OCI-M2 (cell line): Measurements from ENCODE around the gene MCCD1.

Experiments
- DNase-seq: peaks from one replicate; lab custom pipeline; 2025; ENCODE audit not compliant: unreplicated experiment; lab: John Stamatoyannopoulos, UW

Gene MCCD1

DNA sequence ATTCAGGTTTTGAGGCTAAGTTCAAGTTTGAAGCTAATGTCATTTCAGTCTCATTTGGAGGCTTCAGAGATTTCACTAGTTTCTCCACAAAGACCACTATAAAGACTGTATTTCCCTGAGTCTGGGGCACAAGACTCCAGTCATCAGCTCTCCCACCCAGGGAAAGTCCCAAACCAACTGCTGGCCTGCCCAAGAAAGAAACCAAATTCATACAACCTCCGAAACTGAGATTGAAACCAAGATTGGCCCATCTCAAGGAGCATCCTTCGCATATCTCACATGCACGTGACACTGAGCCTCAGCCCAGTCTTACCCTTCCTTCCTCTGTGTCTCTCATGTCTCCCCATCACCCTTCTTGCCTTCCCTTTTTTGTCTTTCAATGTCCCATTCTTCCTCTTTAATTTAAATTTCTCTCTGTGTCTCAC, 39.8 kb downstream of the MCCD1 start:
- no peak for DNase-seq

- DNase-seq: no peak
Measured at GRCh38 chr6:31569861-31570536, 41.2 kb downstream of the MCCD1 start.

DNA sequence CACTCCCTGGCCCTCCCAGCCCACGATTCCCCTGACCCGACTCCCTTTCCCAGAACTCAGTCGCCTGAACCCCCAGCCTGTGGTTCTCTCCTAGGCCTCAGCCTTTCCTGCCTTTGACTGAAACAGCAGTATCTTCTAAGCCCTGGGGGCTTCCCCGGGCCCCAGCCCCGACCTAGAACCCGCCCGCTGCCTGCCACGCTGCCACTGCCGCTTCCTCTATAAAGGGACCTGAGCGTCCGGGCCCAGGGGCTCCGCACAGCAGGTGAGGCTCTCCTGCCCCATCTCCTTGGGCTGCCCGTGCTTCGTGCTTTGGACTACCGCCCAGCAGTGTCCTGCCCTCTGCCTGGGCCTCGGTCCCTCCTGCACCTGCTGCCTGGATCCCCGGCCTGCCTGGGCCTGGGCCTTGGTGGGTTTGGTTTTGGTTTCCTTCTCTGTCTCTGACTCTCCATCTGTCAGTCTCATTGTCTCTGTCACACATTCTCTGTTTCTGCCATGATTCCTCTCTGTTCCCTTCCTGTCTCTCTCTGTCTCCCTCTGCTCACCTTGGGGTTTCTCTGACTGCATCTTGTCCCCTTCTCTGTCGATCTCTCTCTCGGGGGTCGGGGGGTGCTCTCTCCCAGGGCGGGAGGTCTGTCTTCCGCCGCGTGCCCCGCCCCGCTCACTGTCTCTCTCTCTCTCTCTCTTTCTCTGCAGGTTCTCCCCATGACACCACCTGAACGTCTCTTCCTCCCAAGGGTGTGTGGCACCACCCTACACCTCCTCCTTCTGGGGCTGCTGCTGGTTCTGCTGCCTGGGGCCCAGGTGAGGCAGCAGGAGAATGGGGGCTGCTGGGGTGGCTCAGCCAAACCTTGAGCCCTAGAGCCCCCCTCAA, 43.5 kb downstream of the MCCD1 start, which contains the start of gene LTA:
TSS of gene LTA (plus strand) at position 249 of the 871 bp plus-strand sequence. CDS start at position 703, 454 bp downstream.
- no peak for DNase-seq

GRCh38 chr6:31573239-31574105, 44.7 kb downstream of the MCCD1 start:
- no peak for DNase-seq

GRCh38 chr6:31574106-31575061, 45.6 kb downstream of the MCCD1 start:
- no peak for DNase-seq

DNA sequence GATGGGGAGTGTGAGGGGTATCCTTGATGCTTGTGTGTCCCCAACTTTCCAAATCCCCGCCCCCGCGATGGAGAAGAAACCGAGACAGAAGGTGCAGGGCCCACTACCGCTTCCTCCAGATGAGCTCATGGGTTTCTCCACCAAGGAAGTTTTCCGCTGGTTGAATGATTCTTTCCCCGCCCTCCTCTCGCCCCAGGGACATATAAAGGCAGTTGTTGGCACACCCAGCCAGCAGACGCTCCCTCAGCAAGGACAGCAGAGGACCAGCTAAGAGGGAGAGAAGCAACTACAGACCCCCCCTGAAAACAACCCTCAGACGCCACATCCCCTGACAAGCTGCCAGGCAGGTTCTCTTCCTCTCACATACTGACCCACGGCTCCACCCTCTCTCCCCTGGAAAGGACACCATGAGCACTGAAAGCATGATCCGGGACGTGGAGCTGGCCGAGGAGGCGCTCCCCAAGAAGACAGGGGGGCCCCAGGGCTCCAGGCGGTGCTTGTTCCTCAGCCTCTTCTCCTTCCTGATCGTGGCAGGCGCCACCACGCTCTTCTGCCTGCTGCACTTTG, 46.7 kb downstream of the MCCD1 start, which contains the start of gene TNF:
TSS of gene TNF (plus strand) at position 231 of the 567 bp plus-strand sequence. CDS start at position 408, 177 bp downstream.
- DNase-seq: no peak

DNA sequence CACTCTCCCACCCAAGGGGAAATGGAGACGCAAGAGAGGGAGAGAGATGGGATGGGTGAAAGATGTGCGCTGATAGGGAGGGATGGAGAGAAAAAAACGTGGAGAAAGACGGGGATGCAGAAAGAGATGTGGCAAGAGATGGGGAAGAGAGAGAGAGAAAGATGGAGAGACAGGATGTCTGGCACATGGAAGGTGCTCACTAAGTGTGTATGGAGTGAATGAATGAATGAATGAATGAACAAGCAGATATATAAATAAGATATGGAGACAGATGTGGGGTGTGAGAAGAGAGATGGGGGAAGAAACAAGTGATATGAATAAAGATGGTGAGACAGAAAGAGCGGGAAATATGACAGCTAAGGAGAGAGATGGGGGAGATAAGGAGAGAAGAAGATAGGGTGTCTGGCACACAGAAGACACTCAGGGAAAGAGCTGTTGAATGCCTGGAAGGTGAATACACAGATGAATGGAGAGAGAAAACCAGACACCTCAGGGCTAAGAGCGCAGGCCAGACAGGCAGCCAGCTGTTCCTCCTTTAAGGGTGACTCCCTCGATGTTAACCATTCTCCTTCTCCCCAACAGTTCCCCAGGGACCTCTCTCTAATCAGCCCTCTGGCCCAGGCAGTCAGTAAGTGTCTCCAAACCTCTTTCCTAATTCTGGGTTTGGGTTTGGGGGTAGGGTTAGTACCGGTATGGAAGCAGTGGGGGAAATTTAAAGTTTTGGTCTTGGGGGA, 47.4 kb downstream of the MCCD1 start:
- DNase-seq: no peak

DNA sequence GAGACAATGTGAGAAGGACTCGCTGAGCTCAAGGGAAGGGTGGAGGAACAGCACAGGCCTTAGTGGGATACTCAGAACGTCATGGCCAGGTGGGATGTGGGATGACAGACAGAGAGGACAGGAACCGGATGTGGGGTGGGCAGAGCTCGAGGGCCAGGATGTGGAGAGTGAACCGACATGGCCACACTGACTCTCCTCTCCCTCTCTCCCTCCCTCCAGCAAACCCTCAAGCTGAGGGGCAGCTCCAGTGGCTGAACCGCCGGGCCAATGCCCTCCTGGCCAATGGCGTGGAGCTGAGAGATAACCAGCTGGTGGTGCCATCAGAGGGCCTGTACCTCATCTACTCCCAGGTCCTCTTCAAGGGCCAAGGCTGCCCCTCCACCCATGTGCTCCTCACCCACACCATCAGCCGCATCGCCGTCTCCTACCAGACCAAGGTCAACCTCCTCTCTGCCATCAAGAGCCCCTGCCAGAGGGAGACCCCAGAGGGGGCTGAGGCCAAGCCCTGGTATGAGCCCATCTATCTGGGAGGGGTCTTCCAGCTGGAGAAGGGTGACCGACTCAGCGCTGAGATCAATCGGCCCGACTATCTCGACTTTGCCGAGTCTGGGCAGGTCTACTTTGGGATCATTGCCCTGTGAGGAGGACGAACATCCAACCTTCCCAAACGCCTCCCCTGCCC, 48.3 kb downstream of the MCCD1 start:
- no peak for DNase-seq

- DNase-seq: no peak
Measured at GRCh38 chr6:31577579-31577966, 48.8 kb downstream of the MCCD1 start.

- no peak for DNase-seq
Measured at GRCh38 chr6:31578184-31579118, 49.7 kb downstream of the MCCD1 start.

- DNase-seq: no peak
Measured at GRCh38 chr6:31579119-31579505, 50.4 kb downstream of the MCCD1 start.
